Measurements from ENCODE around the gene CRHR1. TPM values are rescaled to one million over a fixed set of nuclear protein-coding genes. Genes with fewer than 3 reads are reported as not detected.

Gene CRHR1
- total and polyA plus RNA-seq, 2 of the 4 experiments (the other 2 are of a cell fraction), result not detected

GRCh38 chr17:45818041-45818440, 33.9 kb downstream of the CRHR1 start:
- Histone ChIP-seq H2BK120ac (ENCODE audit: low read depth, low read length) (no peak overlapping the region), H2AK5ac (ENCODE audit: low read depth, low read length) (no peak overlapping the region), H3K4me3 (ENCODE audit: insufficient read depth, low read depth, low read length) (no peak overlapping the region), H3K4me1 (ENCODE audit: control insufficient read depth, insufficient read depth, low read length) (no peaks in the 10 kb centered on the region), H3K36me3 (ENCODE audit: control insufficient read depth, insufficient read depth, low read length) (no peaks in the 10 kb centered on the region), H4K20me1 (ENCODE audit: insufficient read depth, low read length) (no peaks in the 10 kb centered on the region), H3K56ac (ENCODE audit: extremely low read depth, insufficient read depth, low read length) (no peak overlapping the region), H2BK5ac (ENCODE audit: low read depth, low read length, poor library complexity, severe bottlenecking) (no peak overlapping the region), H2AFZ (replicated peaks; ENCODE audit: low read length, poor library complexity) (no peak overlapping the region), H2AK9ac (replicated peaks; ENCODE audit: low read depth, low read length, poor library complexity) (no peak overlapping the region), H3K14ac (replicated peaks; ENCODE audit: low read depth, low read length) (no peak overlapping the region), H4K5ac (ENCODE audit: low read depth, low read length) (no peak overlapping the region), H3K27ac (ENCODE audit: insufficient read depth, low read length) (no peak overlapping the region), H3K23ac (ENCODE audit: low read depth, low read length) (no peak overlapping the region), H2BK20ac (ENCODE audit: low read depth, low read length) (no peak overlapping the region), H4K91ac (ENCODE audit: insufficient read depth, low read depth, low read length) (no peak overlapping the region), H3K9me1 (ENCODE audit: insufficient read depth, low read length) (no peaks in the 10 kb centered on the region), H3K4ac (ENCODE audit: low read depth, low read length) (no peak overlapping the region), H3K4me2 (ENCODE audit: low read depth, low read length) (no peak overlapping the region), H3K9me3 (ENCODE audit: control insufficient read depth, insufficient read depth, low read length) (no peaks in the 10 kb centered on the region), H3K9ac (ENCODE audit: low read depth, low read length) (no peak overlapping the region), H3K18ac (ENCODE audit: low read depth, low read length) (no peak overlapping the region), H4K8ac (ENCODE audit: low read depth in 2 of 2, low read length in 2 of 2) (no peak overlapping the region), H2BK15ac (ENCODE audit: low read depth, low read length) (no peak overlapping the region), H3K27me3 (ENCODE audit: control insufficient read depth, insufficient read depth, low read length) (peaks cover 15% of the 10 kb centered on the region), H3K79me1 (ENCODE audit: low read depth in 1 of 2, low read length in 2 of 2) (no peaks in the 10 kb centered on the region)
- 34% methylated on average over 6 of the region's 6 CpGs; no CpG with 5 or more reads in 1 of the 2 experiments for WGBS, 2 experiments (ENCODE audit: extremely low coverage in 2 of 2, insufficient read length in 1 of 2)
- TF ChIP-seq USF2 (IDR thresholded peaks at IDR 0.05; ENCODE audit: low read depth, low read length) (no peak), SMC3 (IDR thresholded peaks at IDR 0.05; ENCODE audit: low read depth, low read length) (no peak), RFX5 (IDR thresholded peaks at IDR 0.05; ENCODE audit: low read depth, low read length) (no peak), ELK1 (IDR thresholded peaks at IDR 0.05; ENCODE audit: borderline replicate concordance, low read depth, low read length) (no peak)
- DNase-seq, result no peak
- in situ Hi-C loops (cut with MboI; ENCODE audit: low sequenced_read_pairs), result no loop called here
- ChIA-PET CTCF (no interaction called here), POLR2A (ENCODE audit: unreplicated experiment) (no interaction called here)
- intact Hi-C loops (cut with micrococcal nuclease), result no loop called here
- ATAC-seq (ENCODE audit: low read depth), result no peak
- no TSS peak for BruUV-seq (replicated peaks)
- dilution Hi-C loops (cut with HindIII; ENCODE audit: low sequenced_read_pairs, unreplicated experiment), result no loop called here
